Measurements from ENCODE around the gene SRRM5. TPM values are rescaled to one million over a fixed set of nuclear protein-coding genes. Genes with fewer than 3 reads are reported as not detected.
"Not testable (repeated sequence)": the region's sequence is repeated elsewhere in the genome, so short reads cannot be mapped to it uniquely, and the experiment has no call there.

Gene SRRM5
- total RNA-seq, 1 donor from 2014 or later, result 0.51 TPM

DNA sequence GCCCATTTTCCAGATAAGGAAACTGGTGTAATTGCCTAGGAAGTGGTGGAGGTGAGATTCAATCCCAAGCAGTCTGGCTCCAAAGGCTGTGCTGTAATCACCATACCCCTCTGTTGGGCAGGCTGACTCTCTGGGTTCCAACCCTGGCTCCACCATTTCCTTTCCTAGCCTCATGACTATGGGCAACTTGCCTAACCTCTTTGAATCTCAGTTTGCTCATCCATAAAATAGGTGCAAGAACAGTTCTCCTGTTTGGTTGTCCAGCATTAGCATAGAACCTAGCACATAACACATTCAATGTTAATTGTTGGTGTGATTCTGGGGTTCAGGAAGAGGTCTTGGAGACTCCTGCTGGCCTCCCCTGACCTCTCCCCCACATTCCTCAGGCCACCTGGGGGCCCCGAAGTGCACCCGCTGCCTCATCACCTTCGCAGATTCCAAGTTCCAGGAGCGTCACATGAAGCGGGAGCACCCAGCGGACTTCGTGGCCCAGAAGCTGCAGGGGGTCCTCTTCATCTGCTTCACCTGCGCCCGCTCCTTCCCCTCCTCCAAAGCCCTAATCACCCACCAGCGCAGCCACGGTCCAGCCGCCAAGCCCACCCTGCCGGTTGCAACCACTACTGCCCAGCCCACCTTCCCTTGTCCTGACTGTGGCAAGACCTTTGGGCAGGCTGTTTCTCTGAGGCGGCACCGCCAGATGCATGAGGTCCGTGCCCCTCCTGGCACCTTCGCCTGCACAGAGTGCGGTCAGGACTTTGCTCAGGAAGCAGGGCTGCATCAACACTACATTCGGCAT lies 13.2 kb upstream of the SRRM5 start:
- Mint-ChIP-seq H3K27ac (ENCODE audit: unreplicated experiment) (no peak overlapping the region), H3K4me1 (ENCODE audit: low read depth, unreplicated experiment) (peaks cover 10% of the 10 kb centered on the region), H3K27me3 (ENCODE audit: unreplicated experiment) (peaks cover 7% of the 10 kb centered on the region), H3K36me3 (ENCODE audit: unreplicated experiment) (no peaks in the 10 kb centered on the region), H3K4me3 (ENCODE audit: unreplicated experiment) (no peak overlapping the region), H3K9me3 (ENCODE audit: unreplicated experiment) (peaks cover 13% of the 10 kb centered on the region)
- TF ChIP-seq, protein P1, sequence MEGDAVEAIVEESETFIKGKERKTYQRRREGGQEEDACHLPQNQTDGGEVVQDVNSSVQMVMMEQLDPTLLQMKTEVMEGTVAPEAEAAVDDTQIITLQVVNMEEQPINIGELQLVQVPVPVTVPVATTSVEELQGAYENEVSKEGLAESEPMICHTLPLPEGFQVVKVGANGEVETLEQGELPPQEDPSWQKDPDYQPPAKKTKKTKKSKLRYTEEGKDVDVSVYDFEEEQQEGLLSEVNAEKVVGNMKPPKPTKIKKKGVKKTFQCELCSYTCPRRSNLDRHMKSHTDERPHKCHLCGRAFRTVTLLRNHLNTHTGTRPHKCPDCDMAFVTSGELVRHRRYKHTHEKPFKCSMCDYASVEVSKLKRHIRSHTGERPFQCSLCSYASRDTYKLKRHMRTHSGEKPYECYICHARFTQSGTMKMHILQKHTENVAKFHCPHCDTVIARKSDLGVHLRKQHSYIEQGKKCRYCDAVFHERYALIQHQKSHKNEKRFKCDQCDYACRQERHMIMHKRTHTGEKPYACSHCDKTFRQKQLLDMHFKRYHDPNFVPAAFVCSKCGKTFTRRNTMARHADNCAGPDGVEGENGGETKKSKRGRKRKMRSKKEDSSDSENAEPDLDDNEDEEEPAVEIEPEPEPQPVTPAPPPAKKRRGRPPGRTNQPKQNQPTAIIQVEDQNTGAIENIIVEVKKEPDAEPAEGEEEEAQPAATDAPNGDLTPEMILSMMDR (IDR thresholded peaks at IDR 0.05; ENCODE audit: partially characterized antibody, unreplicated experiment), result no peak
- no peak for DNase-seq

DNA sequence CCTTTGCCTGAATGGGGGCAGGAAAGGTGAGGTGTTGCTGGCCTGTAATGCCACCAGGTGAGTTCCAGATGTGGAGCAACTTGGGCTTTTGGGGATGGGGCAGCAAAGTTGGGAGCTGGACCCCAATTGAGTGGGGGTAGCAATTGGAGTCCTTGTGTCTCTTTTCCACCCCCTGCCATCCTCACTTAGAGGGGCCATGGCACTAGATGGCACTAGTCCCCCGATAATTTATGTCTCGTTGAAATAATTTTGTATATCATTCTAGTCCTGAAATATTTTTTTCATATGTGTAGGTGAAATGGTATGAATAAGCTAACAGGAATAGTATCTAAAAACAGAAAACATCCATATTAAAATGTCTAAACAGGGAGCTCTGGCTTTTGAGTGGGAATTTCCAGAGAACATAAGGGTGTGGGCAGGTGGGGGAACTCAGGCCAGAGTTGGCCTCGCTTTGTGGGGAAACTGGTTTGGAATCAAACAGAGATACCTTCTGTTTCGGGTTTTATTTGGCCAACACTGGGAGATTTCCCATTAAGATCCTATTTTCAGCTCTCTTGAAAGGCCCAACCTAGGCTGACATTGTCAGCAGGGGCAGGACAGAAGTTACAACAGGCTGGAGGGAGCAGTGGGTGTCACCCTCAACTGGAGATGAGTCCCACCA lies 12.1 kb upstream of the SRRM5 start:
- Mint-ChIP-seq H3K27me3 (ENCODE audit: unreplicated experiment) (peaks cover 7% of the 10 kb centered on the region), H3K9me3 (ENCODE audit: unreplicated experiment) (peaks cover 14% of the 10 kb centered on the region), H3K27ac (ENCODE audit: unreplicated experiment) (no peak overlapping the region), H3K4me1 (ENCODE audit: low read depth, unreplicated experiment) (peaks cover 8% of the 10 kb centered on the region), H3K36me3 (ENCODE audit: unreplicated experiment) (no peaks in the 10 kb centered on the region), H3K4me3 (ENCODE audit: unreplicated experiment) (no peak overlapping the region)
- DNase-seq, result no peak
- TF ChIP-seq, protein P1 (IDR thresholded peaks at IDR 0.05; ENCODE audit: partially characterized antibody, unreplicated experiment), result no peak

DNA sequence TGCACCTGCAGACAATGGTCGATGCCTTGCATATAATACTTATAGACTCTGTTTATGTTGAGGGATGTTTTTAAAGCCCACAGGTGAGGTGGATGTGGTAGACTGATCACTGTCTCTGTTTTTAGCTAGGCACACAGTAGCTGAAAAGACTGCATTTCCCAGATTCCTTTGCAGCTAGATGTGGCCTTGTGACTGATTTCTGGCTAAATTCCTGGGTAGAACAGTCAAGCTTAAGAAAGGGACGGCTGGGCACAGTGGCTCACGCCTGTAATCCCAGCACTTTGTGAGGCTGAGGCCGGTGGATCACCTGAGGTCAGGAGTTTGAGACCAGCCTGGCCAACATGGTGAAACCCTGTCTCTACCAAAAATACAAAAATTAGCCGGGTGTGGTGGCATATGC lies 11.6 kb upstream of the SRRM5 start:
- peaks cover 14% of the 10 kb centered on the region for H3K9me3 Mint-ChIP-seq (ENCODE audit: unreplicated experiment)
- not testable (repeated sequence) for H3K4me1 Mint-ChIP-seq (ENCODE audit: low read depth, unreplicated experiment); H3K27ac Mint-ChIP-seq (ENCODE audit: unreplicated experiment); H3K4me3 Mint-ChIP-seq (ENCODE audit: unreplicated experiment); H3K36me3 Mint-ChIP-seq (ENCODE audit: unreplicated experiment); DNase-seq; H3K27me3 Mint-ChIP-seq (ENCODE audit: unreplicated experiment)

DNA sequence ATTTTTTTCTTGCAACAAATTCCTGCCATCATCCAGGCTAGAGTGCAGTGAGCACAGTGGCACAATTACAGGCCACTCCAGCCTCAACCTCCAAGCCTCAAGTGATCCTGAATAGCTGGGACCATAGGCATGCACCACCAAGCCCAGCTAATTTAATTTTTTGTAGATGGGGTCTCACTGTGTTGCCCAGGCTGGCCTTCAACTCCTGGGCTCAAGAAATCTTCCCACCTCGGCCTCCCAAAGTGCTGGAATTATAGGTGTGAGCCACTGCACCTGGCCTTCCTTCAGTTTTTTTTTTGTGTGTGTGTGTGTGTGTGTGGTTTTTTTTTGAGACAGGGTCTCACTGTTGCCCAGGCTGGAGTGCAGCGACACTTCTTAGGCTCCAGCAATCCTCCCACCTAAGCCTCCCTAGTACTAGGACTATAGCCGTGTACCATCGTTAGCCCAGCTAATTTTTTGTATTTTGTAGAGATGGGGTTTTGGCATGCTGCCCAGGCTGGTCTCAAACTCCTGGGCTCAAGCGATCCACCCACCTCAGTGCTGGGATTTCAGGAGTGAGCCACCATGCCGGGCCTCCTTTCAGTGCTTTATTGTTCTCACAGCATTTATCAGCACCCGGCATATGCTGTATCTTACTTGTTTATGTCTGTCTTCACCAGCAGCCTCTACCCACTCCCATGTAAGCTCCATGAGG lies 5.9 kb upstream of the SRRM5 start:
- DNase-seq, result no peak
- H3K4me1 Mint-ChIP-seq (ENCODE audit: low read depth, unreplicated experiment), result no peaks in the 10 kb centered on the region
- peaks cover 2% of the 10 kb centered on the region for H3K9me3 Mint-ChIP-seq (ENCODE audit: unreplicated experiment)
- no peak overlapping the region for H3K27ac Mint-ChIP-seq (ENCODE audit: unreplicated experiment)
- peaks cover 9% of the 10 kb centered on the region for H3K27me3 Mint-ChIP-seq (ENCODE audit: unreplicated experiment)
- TF ChIP-seq, protein P1 (IDR thresholded peaks at IDR 0.05; ENCODE audit: partially characterized antibody, unreplicated experiment), result no peak
- H3K36me3 Mint-ChIP-seq (ENCODE audit: unreplicated experiment), result peaks cover 7% of the 10 kb centered on the region
- no peak overlapping the region for H3K4me3 Mint-ChIP-seq (ENCODE audit: unreplicated experiment)

DNA sequence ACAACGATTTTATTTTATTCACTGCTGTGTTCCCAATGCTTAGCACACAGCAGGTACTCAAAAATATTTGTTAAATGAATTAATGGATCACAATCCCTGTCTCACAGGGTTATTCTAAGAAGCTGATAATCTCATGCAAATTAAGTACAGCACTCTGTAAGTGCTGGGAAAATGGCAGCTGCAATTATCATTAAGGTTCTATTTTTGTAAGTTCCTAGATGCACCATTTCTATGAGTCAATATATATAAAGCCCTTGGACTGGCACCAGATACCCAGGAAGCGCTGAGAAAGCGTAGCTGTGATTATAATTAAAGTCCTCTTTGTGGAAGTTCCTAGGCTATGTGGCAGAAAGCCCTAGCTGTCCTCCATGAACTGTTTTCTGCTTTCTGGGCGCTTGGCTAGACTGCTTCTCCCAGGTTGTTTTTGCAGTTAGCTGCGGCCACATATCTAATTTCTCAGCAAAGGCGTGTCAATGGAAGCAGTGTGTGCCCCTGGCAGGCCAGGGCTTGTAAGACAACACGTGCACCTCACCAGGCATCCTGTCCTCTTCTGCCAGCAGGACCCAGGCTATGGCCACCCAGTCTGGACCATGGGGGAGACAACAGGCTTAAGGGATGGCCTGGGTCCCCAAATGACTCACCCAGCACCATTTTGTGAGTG lies 5.2 kb upstream of the SRRM5 start:
- Mint-ChIP-seq H3K9me3 (ENCODE audit: unreplicated experiment) (peaks cover 2% of the 10 kb centered on the region), H3K36me3 (ENCODE audit: unreplicated experiment) (peaks cover 8% of the 10 kb centered on the region), H3K27ac (ENCODE audit: unreplicated experiment) (peak overlapping the region; percentile 48), H3K4me3 (ENCODE audit: unreplicated experiment) (no peak overlapping the region), H3K27me3 (ENCODE audit: unreplicated experiment) (peaks cover 9% of the 10 kb centered on the region), H3K4me1 (ENCODE audit: low read depth, unreplicated experiment) (no peaks in the 10 kb centered on the region)
- TF ChIP-seq, protein P1 (IDR thresholded peaks at IDR 0.05; ENCODE audit: partially characterized antibody, unreplicated experiment), result no peak
- no peak for DNase-seq
